HG03045 (cell line): ENCODE data around the gene SLC39A5.
A peak's percentile ranks its signal among the peaks of the same experiment; 100 is the strongest.
"Not testable (repeated sequence)": the region's sequence is repeated elsewhere in the genome, so short reads cannot be mapped to it uniquely, and the experiment has no call there.

Experiments
- ATAC-seq: cut with Tn5 transposase; IDR thresholded peaks from one replicate; pipeline ENCODE4 v1.9.1; 2021; ENCODE audit warnings: mild to moderate bottlenecking, moderate library complexity; ENCODE audit not compliant: unreplicated experiment

Gene SLC39A5

DNA sequence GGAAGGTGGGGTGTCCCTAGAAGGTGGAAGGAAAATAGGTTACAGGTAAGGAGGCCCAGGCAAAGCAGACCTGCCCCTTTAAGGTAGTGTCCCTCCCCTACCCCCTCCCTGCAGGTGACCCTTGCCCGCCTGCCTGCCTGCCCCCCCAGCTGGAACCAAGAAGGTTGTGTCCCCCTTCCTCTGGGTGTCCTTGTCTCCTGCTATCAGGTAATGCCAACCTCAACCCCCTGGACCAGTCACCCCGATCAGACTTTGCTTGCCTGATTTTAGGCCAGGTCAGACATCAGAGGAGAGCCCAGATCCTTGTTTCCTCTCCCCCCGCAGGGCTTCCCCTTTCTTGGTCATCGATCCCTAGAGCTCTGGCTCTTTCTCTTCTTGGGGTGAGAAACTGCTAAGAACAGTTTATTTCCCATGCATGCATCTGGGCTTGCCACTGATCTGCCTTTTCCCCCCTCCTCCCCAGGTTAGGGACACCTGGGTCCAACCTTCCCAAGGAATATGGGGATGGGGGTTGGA, at the start of gene SLC39A5:
TSS of gene SLC39A5 (plus strand) at position 136 of the 516 bp plus-strand sequence. CDS start 1,224 bp downstream, outside the sequence.
- ATAC-seq = no peak

GRCh38 chr12:56186957-56187356, 42.9 kb upstream of the SLC39A5 start:
- ATAC-seq = no peak

DNA sequence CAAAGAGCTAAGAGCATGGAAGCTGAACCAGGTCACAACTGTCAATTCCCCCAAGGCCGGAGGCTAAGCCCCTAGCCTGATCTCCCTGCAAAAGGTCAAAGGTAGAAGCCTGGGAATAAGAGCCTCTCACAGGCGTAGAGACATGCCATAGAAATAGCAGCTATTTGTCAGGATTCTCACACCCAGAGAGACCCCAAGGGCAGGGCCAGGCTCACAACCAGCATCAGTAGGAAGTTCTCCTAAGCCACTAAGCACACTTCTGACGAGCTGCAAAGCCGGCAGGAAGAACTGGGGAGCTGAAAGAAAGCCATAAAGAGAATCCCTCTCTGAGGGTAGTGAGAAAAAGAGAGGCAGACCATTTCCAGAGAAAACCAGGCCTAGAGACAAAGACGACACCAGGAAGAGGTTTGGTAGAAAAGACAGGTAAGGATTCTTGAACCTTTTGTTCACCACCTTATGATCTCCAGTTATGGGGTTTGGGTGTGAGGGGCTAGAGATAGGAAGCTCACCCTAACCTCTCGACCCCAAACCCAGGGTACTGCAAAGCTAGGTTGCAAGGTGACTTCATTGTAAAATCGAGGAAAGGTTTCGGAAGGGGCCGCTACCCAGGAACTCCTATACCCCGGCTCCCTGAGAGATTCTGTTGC, 41.6 kb upstream of the SLC39A5 start:
- no peak for ATAC-seq

DNA sequence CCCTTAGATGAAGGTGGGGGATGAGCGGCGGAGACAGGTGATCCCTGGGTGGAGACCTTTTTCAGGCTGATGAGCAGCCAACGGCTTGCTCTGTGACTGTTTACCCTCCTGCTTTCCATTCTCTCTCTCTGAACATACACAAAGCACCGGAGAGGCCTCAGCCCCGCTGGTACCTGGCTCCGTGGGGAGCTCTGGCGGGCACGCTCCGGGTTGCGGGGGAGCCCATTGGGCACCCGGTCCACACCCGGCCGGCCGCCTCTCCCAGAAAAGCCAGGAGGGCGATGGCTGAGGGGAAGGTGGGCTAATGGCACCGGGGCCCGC, 41.1 kb upstream of the SLC39A5 start:
- ATAC-seq = no peak

GRCh38 chr12:56189099-56189917, 40.5 kb upstream of the SLC39A5 start, which contains the start of gene SMARCC2:
Gene SMARCC2 (minus strand): TSS chr12:56189483. CDS start chr12:56189461, 22 bp downstream.
- ATAC-seq = peak; percentile 76

- ATAC-seq = peak; percentile 28
Measured at GRCh38 chr12:56189918-56190694, 39.7 kb upstream of the SLC39A5 start.

DNA sequence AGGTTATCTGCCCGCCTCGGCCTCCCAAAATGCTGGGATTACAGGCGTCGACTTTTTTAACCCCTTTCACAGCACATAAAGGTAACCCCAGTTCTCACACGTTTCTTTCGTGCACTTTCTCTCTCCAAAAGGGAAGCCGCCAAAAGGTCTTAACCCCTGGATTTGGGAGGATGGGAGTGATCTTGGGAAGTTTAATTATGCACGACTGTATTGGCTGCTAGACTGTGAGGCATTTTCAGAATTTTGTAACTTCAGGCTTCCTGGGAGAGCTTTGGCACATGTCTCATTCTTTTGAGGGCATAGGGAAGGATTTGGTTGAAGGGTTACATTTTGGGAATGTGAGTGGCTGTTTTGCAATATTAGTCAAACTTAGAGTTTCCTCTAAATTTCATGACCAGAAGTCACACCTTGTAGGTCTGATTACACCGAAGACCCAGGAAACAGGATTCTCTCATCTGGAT, 39.1 kb upstream of the SLC39A5 start:
- ATAC-seq = no peak

GRCh38 chr12:56192582-56192981, 37.3 kb upstream of the SLC39A5 start:
- ATAC-seq = no peak

DNA sequence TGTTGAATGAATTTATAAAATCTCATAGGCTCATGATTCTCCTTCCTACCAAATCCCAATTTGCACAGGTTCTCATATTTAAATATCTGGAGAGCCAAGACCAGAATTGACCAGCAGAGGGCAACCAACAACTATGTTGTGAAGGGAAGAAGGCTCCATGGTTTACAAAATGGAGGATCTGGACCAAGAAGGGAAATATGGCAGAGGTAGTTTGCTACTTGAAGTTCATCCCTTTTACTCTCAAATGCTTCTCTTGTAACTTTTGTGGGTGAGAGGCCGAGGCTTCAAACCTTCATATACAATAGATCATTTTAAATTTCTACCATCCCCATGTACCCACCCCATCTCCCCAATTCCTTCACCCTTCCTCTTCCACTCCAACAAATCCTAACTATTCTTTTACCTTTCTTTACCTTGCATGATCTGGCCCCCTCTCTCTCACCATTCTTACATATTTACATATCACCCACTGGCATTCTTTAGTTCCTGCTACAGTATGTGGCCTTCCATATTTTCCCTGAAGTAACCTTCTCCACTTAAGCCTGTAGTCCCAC, 36.7 kb upstream of the SLC39A5 start:
- no peak for ATAC-seq

GRCh38 chr12:56196818-56197550, 32.9 kb upstream of the SLC39A5 start:
- not testable (repeated sequence) for ATAC-seq

DNA sequence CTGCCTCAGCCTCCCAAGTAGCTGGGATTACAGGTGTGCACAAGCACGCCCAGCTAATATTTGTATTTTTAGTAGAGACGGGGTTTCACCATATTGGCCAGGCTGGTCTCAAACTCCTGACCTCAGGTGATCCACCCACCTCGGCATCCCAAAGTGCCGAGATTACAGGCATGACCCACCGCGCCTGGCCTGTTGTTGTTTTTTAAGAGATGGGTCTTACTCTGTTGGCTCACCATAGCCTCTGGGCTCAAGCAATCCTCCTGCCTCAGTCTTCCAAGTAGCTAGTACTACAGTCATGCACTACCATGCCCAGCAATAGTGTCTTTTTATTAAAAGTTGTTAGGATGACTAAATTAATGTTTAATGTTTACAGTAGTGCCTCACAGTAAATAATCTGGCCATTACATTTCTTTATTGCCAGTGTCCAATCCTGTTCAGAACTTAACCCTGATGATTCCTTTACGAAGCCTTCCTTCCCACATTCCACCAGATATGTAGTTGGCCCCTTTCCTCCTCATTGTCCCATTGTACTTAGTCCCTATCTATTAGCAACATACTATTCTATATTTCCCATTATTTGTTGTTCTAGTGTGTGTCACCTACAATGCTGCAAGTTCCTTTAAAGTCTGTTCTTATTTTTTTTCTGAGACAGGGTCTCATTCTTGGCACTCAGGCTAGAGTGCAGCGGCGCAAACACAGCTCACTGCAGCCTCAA, 31.8 kb upstream of the SLC39A5 start:
- no peak for ATAC-seq

GRCh38 chr12:56198836-56199235, 31.0 kb upstream of the SLC39A5 start:
- no peak for ATAC-seq

- no peak for ATAC-seq
Measured at GRCh38 chr12:56202366-56202765, 27.5 kb upstream of the SLC39A5 start.

DNA sequence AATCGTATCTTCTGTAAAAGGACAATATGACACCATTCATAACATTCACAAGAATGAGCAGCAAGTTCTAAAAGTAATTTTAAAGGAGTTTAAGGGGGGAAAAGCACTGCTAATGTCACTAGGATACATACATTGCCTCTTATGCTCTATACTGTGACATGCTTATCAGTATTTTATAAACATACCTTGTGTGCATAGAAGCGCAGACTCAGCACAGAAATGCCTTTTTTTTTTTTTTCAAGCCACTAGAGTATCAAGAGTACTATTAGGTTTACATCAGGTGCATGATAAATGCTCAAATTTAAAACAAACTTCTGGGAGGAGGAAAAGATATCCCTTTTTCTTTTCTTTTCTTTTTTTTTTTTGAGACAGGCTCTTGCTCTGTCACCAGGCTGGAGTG, 27.0 kb upstream of the SLC39A5 start:
- no peak for ATAC-seq

GRCh38 chr12:56204275-56204674, 25.6 kb upstream of the SLC39A5 start:
- ATAC-seq = no peak

GRCh38 chr12:56205445-56205844, 24.4 kb upstream of the SLC39A5 start:
- ATAC-seq = no peak

- ATAC-seq = no peak
Measured at GRCh38 chr12:56206452-56207166, 23.2 kb upstream of the SLC39A5 start.

DNA sequence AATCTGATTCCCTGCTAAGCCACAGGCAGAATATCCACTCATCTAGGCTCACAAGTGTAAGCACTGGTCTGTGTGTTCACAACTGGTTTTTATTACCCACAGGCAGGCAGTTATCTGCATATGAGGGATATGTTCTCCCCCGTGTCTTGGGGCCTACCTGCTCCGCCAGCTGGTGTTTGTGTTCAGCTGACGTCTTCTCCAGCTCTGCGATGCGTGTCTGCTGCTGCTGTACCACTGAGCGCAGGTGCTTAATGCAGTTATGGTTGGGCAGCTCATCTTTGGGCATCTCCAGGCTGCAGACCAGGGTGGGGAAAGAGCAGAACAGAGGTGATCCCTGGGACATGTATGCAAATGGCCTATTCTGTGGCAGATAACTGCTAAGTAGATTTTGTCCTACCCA, 21.8 kb upstream of the SLC39A5 start:
- ATAC-seq = no peak

DNA sequence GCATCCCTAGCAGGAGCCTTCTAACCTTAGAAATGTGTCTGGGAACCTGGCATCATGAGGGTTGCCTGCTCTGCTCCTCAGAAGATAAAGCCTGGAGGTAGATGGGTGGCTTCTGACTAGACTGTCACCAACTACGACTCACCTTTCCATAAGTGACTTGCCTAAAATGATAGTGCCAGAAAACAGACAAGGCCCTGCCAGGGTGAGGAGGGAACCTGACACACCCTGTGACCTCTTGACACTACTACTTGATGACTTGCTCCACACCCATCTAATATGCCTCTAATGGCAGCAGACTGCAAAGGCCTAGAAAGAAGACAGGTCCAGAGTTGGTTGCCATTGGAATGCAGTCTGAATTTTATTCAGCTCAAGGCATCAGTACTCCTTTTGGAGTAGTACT, 17.5 kb upstream of the SLC39A5 start:
- no peak for ATAC-seq
